Islet of Langerhans (tissue), 1 donor: ENCODE data around the gene RELL1.

ENCODE experiments used
- FAIRE-seq: peaks from one replicate; lab custom pipeline; 2011; peaks lifted over from hg19 to GRCh38; lab: Jason Lieb, UNC

RELL1 gene, protein sequence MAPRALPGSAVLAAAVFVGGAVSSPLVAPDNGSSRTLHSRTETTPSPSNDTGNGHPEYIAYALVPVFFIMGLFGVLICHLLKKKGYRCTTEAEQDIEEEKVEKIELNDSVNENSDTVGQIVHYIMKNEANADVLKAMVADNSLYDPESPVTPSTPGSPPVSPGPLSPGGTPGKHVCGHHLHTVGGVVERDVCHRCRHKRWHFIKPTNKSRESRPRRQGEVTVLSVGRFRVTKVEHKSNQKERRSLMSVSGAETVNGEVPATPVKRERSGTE

GRCh38 chr4:37686373-37687193, at the start of gene RELL1:
Gene RELL1 (minus strand): TSS chr4:37686376. CDS start chr4:37686287, 89 bp downstream.
- no peak for FAIRE-seq

DNA sequence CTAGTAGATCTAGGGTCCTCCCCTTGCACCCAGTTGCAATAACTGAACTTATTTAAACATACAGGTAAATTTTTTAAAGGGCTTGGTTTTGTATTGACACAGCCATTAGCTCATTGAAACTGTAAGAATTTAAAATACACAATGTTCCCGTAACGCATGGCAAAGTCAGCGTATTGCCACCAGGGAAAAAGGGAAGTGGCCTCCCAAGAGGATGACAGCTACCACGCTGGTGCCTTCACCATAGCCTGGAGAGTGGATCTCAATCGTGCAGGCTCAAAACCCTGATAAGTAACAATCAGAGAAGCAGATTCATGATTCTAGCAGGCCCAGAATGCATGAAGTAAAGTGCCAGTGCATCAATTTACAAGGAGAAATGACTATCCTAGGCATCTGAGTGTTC, 49.4 kb upstream of the RELL1 start:
- FAIRE-seq: no peak

DNA sequence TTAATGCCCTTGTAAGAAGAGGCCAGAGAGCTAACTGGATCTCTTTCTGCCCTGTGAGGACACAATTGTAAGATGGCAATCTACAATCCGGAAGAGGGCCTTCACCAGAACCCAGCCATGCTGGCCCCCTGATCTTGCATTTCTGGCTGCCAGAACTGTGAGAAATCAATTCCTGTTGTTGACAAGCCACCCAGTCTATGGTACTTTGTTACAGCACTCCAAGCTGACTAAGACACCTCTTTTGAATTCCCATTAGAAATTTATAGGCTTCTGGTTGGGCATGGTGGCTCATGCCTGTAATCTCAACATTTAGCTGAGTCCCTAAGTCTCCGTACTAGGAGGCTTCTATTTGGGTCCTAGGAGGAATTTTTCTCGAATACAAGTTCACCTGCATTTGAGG, 48.8 kb upstream of the RELL1 start:
- FAIRE-seq: no peak

DNA sequence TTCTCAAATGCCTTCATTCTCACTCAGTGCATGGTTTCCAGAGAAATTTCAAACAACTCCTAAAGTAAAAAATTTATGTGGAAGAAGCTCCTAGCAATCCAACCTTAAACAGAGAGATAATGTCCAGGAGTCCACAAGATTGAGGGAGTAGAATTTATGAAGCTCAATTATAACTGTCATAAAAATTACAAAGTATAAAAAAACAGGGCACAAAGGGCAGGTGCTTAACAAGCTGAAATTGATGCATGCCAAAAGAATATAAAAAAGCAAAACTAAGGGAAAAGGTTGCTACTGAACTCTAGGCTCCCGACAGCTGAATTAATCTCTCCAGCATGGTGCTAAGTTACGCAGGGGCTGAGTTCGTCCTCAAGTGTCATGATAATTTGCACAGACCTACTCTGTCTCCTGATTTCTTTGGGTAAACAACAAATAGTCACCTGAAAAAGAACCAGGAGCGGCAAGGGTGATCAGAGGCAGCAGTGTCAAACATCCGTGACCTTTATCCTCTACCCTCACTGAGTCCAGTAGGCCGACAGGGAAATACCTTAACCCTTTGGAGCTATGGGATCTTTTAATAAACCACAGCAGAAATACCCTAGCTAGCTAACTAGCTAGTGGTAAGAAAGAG, 47.2 kb upstream of the RELL1 start:
- FAIRE-seq: no peak

DNA sequence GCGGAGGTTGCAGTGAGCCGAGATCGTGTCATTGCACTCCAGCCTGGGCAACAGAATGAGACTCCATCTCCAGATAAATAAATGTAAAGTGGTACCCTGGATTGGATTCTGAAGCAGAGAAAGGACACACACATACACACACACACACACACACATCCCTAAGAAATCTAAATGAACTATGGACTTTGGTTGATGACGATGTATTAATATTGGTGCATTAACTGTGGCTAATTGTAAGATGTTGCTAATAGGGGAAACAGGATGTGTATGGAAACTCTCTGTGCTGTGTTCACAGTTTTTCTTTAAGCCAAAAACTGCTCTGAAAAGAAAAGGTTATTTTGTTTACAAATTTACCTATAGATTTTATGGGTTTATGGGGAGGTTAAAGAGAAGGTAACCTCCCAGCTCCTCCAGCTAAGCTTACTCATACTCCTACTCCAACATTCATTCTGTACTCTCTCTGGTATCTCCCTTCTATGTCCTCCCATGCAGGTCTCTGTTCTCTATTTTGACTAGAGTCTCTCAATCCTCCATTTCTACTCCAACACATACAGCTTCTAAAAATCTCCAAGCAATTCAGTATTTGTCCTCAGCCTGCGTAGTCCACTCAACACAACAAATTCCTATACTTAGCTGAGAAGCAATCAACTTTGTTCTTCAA, 46.5 kb upstream of the RELL1 start:
- FAIRE-seq: no peak

- FAIRE-seq: no peak
These were observed 43.5 kb upstream of the RELL1 start for GRCh38 chr4:37729649-37730004.

GRCh38 chr4:37728064-37728463, 41.9 kb upstream of the RELL1 start:
- FAIRE-seq: no peak

GRCh38 chr4:37727635-37728034, 41.5 kb upstream of the RELL1 start:
- no peak for FAIRE-seq

GRCh38 chr4:37726666-37727065, 40.5 kb upstream of the RELL1 start:
- peak; percentile 80 for FAIRE-seq

GRCh38 chr4:37725718-37726117, 39.5 kb upstream of the RELL1 start:
- FAIRE-seq: no peak

DNA sequence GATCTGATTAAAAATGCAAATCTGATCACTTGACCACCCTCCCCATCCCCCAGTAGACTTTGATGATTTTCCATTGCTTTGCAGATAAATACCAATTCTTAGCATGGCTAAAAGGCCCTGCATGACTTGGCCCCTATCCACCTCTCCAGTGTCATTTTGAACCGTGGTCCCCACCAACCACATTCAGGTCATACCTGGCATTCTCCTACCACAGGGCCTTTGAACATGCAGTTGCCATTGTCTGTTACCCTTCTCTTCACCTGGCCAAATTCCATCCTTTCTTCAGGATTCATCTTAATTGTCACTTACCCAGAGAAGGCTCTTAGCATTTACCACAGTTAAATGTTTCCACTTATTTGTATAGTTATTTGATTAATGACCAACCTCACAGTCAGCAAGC, 36.9 kb upstream of the RELL1 start:
- no peak for FAIRE-seq

DNA sequence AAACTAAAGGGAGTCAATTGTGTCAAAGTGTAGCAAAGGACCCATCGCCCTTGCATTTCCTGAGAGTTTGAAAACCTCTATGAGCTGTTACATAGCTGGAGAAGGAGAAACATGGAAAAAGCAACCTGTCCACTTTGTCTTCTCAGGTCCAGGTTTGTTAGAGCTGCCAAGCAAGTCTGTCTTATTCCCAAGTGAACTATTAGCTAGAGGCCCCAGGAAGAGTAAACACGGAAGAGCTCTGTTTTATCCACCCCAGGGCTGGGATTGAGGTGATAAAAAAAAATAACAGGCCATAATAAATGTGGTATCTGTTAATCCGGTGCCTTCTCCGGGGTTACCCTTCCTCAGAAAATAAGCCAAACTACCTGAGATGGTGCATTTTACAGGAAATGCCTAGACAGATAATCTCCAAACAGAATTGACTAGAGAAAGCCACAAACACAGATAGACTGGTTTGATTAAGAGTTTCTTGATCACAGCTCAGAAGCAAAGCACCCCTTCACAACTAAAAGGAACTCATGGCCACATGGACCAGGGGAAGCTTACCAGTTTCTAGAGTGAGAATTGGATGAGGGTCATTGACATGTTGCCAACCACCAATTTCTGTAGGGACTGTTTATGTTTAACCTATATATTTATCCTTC, 35.9 kb upstream of the RELL1 start:
- FAIRE-seq: no peak

DNA sequence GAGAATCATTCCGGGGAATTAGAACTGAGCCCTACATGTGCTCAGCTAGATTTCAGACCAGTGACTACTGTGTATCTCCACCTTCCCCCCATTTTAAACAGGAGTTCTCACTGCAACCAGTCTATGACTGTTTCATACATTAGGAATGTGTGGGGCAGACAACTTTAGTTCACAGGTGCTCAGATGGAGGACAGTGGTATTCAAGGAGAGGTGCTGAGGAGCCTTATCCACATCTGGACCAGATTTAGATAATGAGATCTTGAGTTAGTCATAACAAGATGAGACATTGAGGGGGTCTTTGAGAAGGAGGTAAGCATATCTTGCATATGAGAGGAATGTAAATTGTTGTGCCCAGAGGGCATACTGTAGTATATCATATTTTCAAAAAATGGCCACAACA, 32.8 kb upstream of the RELL1 start:
- no peak for FAIRE-seq

- FAIRE-seq: no peak
These were observed 31.4 kb upstream of the RELL1 start for GRCh38 chr4:37717576-37717975.

DNA sequence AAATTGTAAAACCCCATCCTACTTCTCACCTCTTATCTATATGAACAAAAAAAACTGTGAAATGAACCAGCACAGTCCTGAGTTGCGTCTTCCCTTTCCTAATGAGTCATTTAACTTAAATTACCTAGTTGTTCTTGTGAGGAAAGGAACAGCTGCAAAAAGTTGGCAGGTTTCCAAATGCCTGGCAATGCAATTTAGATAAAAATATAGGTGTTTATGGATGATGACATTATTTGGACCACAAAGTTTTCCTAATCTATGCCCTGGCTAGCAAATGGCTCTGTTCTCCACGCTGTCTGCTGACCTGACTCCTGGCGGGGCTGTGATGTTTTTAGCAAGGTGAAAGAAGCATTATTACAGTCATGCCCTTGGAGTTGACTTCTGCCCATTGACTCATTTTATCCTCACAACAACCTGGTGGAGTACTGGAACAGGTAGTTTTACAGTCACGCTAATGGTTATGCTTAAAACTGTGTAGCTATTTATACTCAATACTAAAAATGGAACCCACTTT, 29.8 kb upstream of the RELL1 start:
- no peak for FAIRE-seq

DNA sequence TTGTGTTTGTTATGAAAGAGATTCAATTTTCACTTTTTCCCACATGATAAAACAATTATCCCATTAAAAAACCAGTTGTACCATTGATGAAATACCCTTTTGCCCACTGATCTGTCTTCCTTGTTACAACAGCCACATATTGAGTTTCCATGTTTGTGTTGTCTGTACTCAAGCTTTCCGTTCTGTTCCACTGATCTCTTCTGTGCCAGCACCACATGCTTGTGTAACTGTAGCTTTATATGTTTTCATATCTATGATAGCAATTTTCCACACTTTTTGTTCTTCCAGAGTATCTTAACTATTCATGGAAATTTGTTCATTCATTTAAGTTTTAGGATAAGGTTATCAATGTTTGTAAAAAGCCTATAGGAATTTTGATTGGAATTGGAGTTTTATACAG, 24.3 kb upstream of the RELL1 start:
- no peak for FAIRE-seq

DNA sequence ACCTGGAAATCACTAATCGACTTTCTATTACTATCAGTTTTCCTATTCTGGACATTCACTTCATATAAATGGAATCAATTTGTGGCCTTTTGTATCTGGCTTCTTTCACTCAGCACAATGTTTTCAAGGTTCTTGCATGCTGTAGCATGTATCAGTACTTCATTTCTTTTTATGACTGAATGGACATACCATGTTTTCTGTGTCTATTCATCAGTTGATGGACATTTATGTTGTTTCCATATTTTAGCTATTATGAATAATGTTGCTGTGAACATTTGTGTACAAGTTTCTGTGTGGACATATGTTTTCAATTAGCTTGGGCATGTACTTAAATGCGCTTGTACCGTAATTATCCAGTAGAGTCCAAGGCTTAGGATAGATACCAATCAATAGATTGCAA, 19.9 kb upstream of the RELL1 start:
- no peak for FAIRE-seq

- no peak for FAIRE-seq
These were observed 19.4 kb upstream of the RELL1 start for GRCh38 chr4:37705571-37705970.

- no peak for FAIRE-seq
These were observed 13.8 kb upstream of the RELL1 start for GRCh38 chr4:37699868-37700481.

- FAIRE-seq: no peak
These were observed 11.4 kb upstream of the RELL1 start for GRCh38 chr4:37697566-37697965.

DNA sequence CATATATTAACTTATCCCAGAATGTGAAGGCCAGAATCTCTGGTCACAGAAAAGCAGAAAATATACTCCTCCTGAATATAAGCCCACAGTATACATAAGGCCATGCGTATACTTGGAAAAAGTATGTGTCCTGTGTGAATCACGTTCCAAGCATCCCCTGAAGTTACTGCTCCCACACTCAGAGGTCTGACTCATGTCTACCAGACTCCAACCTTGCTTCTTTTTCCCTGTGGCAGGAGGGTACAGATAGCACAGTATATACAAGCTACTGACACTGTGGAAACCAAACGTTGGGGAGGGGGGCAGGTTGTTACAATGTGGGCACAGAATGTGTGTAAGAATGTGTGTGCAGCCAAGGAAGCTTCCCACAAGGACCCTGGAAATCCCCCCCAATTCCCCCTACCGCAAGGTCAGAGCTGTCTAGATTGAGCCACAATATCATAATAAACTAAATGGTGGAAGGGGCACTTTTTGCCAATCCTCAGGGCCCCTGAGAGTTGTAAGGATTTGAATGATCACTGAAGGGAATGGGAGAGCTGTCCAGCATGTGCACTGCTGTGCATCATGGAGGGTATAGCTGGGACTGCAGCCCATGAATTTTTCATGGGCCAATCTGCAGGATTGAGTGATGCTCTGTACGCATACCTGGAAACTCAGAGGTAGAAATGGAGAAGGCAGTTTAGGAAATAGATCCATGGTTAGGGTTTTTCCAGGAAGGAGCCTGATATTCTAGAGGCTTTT, 7.4 kb upstream of the RELL1 start:
- FAIRE-seq: no peak
